K562 (cell line): ENCODE results near the gene SH3BGRL2.

Experiments
- BCL6 ChIP-seq: fragments of 250-450 bp; sonication (Bioruptor Pico); IDR thresholded peaks from 2 replicates; pipeline ENCODE4 v1.4.0; 2020
- FOXM1 ChIP-seq, 2 experiments: fragments of 450-650 bp in 1 of 2; sonication (generic) in 1 of 2; formaldehyde crosslinking in 1 of 2; IDR thresholded peaks; 2 replicates each; pipeline versions ENCODE4 v1.6.1 to v1.9.0; 2017 to 2022; ENCODE audit warnings: low read depth in 2 of 2, mild to moderate bottlenecking in 2 of 2, missing genetic modification reagents in 1 of 2, moderate library complexity in 1 of 2
- NR1H2 ChIP-seq: sonication (generic); formaldehyde crosslinking; IDR thresholded peaks from 2 replicates; pipeline ENCODE4 v1.4.0; 2020; ENCODE audit warnings: mild to moderate bottlenecking, missing genetic modification reagents
- PHTF2 ChIP-seq: fragments of 250-450 bp; sonication (Bioruptor Pico); IDR thresholded peaks from 2 replicates; pipeline ENCODE4 v1.5.0; 2021; ENCODE audit warnings: mild to moderate bottlenecking
- POLR2A ChIP-seq: fragments of 450-650 bp; conservative IDR thresholded peaks from 2 replicates; pipeline ENCODE4 v1.6.1; 2016
- RAD21 ChIP-seq, 2 experiments: fragments of 250-450 bp in 1 of 2; fragments of 450-650 bp in 1 of 2; sonication (Bioruptor Pico) in 1 of 2; formaldehyde crosslinking in 1 of 2; IDR thresholded peaks in 1 of 2; conservative IDR thresholded peaks in 1 of 2; 2 replicates each; pipeline versions ENCODE4 v1.4.0 to v1.8.0; 2020 to 2022; ENCODE audit warnings: mild to moderate bottlenecking in 2 of 2, moderate library complexity in 1 of 2
- ZBED1 ChIP-seq: IDR thresholded peaks from 2 replicates; pipeline ENCODE4 v1.6.1; 2014
- ZFPM2 ChIP-seq: fragments of 250-450 bp; sonication (Bioruptor Pico); IDR thresholded peaks from 2 replicates; pipeline ENCODE4 v1.5.1; 2022; ENCODE audit warnings: mild to moderate bottlenecking
- ZNF274 ChIP-seq: IDR thresholded peaks from 2 replicates; pipeline ENCODE4 v1.6.1; 2011; ENCODE audit warnings: low read depth, mild to moderate bottlenecking, low read length, moderate library complexity, borderline replicate concordance
- TF ChIP-seq, protein P1 (sequence below), 3 experiments: IDR thresholded peaks in 2 of 3; conservative IDR thresholded peaks in 1 of 3; 2 replicates each; pipeline ENCODE4 v1.5.1; 2011 to 2012; ENCODE audit warnings: low read length in 3 of 3, mild to moderate bottlenecking in 3 of 3, control low read depth in 2 of 3, improper control_type of control experiment in 1 of 3, inconsistent platforms in 1 of 3, low read depth in 1 of 3, mixed read lengths in 1 of 3, moderate library complexity in 1 of 3; ENCODE audit not compliant: insufficient read depth in 2 of 3
- TF ChIP-seq, protein P2 (sequence below), 2 experiments: fragments of 450-650 bp; formaldehyde crosslinking in 1 of 2; IDR thresholded peaks; 2 replicates each; pipeline versions ENCODE4 v1.4.0 to v1.6.1; 2014 to 2020; ENCODE audit warnings: mild to moderate bottlenecking in 2 of 2, borderline replicate concordance in 1 of 2, low read depth in 1 of 2
- TF ChIP-seq, protein P3 (sequence below): sonication (generic); formaldehyde crosslinking; IDR thresholded peaks from 2 replicates; pipeline ENCODE4 v1.9.0; 2022; ENCODE audit warnings: mild to moderate bottlenecking, missing genetic modification reagents

DNA sequence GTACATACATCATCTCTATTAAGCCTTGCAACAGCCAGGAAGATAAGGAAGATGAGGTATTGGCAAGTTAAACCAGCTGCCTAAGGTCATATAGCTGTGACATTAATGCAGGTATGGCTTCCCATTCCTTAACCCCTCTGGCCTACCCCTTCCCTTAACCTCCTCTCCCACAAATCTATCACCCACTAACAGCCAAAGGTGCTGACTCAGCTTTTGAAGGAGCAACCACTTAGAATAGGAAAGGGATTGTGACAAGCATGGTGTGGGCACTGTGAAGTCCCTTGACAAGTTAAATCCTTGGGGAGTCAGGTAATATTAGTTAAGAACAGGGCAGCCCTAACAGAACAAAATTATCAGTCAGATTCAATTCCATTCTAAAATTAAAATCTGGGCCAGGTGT, 5.4 kb upstream of the SH3BGRL2 start:
- TF ChIP-seq POLR2A, result no peak
- no peak for TF ChIP-seq ZNF274
- TF ChIP-seq, protein P1, sequence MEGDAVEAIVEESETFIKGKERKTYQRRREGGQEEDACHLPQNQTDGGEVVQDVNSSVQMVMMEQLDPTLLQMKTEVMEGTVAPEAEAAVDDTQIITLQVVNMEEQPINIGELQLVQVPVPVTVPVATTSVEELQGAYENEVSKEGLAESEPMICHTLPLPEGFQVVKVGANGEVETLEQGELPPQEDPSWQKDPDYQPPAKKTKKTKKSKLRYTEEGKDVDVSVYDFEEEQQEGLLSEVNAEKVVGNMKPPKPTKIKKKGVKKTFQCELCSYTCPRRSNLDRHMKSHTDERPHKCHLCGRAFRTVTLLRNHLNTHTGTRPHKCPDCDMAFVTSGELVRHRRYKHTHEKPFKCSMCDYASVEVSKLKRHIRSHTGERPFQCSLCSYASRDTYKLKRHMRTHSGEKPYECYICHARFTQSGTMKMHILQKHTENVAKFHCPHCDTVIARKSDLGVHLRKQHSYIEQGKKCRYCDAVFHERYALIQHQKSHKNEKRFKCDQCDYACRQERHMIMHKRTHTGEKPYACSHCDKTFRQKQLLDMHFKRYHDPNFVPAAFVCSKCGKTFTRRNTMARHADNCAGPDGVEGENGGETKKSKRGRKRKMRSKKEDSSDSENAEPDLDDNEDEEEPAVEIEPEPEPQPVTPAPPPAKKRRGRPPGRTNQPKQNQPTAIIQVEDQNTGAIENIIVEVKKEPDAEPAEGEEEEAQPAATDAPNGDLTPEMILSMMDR (IDR thresholded peaks at IDR 0.05 in 2 of 3, conservative IDR thresholded peaks at IDR 0.05 in 1 of 3; ENCODE audit: insufficient read depth in 2 of 3, low read depth in 1 of 3, low read length in 3 of 3), result no peak
- TF ChIP-seq, protein P2, sequence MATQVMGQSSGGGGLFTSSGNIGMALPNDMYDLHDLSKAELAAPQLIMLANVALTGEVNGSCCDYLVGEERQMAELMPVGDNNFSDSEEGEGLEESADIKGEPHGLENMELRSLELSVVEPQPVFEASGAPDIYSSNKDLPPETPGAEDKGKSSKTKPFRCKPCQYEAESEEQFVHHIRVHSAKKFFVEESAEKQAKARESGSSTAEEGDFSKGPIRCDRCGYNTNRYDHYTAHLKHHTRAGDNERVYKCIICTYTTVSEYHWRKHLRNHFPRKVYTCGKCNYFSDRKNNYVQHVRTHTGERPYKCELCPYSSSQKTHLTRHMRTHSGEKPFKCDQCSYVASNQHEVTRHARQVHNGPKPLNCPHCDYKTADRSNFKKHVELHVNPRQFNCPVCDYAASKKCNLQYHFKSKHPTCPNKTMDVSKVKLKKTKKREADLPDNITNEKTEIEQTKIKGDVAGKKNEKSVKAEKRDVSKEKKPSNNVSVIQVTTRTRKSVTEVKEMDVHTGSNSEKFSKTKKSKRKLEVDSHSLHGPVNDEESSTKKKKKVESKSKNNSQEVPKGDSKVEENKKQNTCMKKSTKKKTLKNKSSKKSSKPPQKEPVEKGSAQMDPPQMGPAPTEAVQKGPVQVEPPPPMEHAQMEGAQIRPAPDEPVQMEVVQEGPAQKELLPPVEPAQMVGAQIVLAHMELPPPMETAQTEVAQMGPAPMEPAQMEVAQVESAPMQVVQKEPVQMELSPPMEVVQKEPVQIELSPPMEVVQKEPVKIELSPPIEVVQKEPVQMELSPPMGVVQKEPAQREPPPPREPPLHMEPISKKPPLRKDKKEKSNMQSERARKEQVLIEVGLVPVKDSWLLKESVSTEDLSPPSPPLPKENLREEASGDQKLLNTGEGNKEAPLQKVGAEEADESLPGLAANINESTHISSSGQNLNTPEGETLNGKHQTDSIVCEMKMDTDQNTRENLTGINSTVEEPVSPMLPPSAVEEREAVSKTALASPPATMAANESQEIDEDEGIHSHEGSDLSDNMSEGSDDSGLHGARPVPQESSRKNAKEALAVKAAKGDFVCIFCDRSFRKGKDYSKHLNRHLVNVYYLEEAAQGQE (IDR thresholded peaks at IDR 0.05; ENCODE audit: borderline replicate concordance), result no peak
- TF ChIP-seq, protein P2 (CRISPR knock-in tag; IDR thresholded peaks at IDR 0.05; ENCODE audit: low read depth), result no peak
- TF ChIP-seq, protein P3, sequence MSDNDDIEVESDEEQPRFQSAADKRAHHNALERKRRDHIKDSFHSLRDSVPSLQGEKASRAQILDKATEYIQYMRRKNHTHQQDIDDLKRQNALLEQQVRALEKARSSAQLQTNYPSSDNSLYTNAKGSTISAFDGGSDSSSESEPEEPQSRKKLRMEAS (CRISPR knock-in tag), result no peak
- TF ChIP-seq RAD21 (CRISPR knock-in tag; conservative IDR thresholded peaks at IDR 0.05 in 1 of 2, IDR thresholded peaks at IDR 0.05 in 1 of 2), result no peak
- no peak for TF ChIP-seq ZBED1
- TF ChIP-seq ZFPM2, result no peak
- TF ChIP-seq NR1H2 (CRISPR knock-in tag), result no peak
- no peak for TF ChIP-seq FOXM1 (IDR thresholded peaks at IDR 0.05; ENCODE audit: low read depth)
- no peak for TF ChIP-seq FOXM1 (CRISPR knock-in tag; IDR thresholded peaks at IDR 0.05; ENCODE audit: low read depth)
- no peak for TF ChIP-seq BCL6 (CRISPR knock-in tag)
- no peak for TF ChIP-seq PHTF2 (CRISPR knock-in tag)
